Common myeloid progenitor, CD34-positive (primary cell): ENCODE data around the gene DIP2A.

Experiments used
- CTCF ChIA-PET: fragments of 350-600 bp; sonication (Branson Sonifier 250); formaldehyde crosslinking; loops from one replicate; lab custom pipeline; 2021; ENCODE audit warnings: antibody characterized with exemption; lab: Charles Lee
- POLR2A ChIA-PET: fragments of 350-600 bp; sonication (Branson Sonifier 250); formaldehyde crosslinking; loops from one replicate; lab custom pipeline; 2021; ENCODE audit warnings: antibody characterized with exemption; lab: Charles Lee
- DNase-seq, 3 donors: peaks; one replicate each; pipeline versions ENCODE4 v3.0.0 to v3.0.0-alpha.2; 2013
- H3K27ac ChIP-seq, 2 experiments: 1 replicate in 1 of 2; 2 replicates in 1 of 2; pipeline ENCODE4 v1.7.0; 2013; ENCODE audit warnings: inconsistent platforms in 2 of 2, low read length in 2 of 2, mild to moderate bottlenecking in 2 of 2, low read depth in 1 of 2, moderate library complexity in 1 of 2; ENCODE audit not compliant: severe bottlenecking in 2 of 2, insufficient read depth in 1 of 2, poor library complexity in 1 of 2
- H3K27me3 ChIP-seq, 5 experiments: replicated peaks in 2 of 5; 1 replicate in 3 of 5; 2 replicates in 2 of 5; pipeline versions ENCODE4 v1.6.1 to v1.7.0; 2013; ENCODE audit warnings: low read length in 4 of 5, mild to moderate bottlenecking in 2 of 5, moderate library complexity in 2 of 5, inconsistent platforms in 1 of 5; ENCODE audit not compliant: insufficient read depth in 5 of 5, control insufficient read depth in 4 of 5
- H3K36me3 ChIP-seq, 4 experiments: 1 replicate in 2 of 4; 2 replicates in 2 of 4; pipeline versions ENCODE4 v1.6.1 to v1.7.0; 2013; ENCODE audit warnings: low read length in 3 of 4, control low read depth in 1 of 4, mild to moderate bottlenecking in 1 of 4; ENCODE audit not compliant: control insufficient read depth in 4 of 4, insufficient read depth in 4 of 4
- H3K4me1 ChIP-seq, 4 experiments: 1 replicate in 3 of 4; 2 replicates in 1 of 4; pipeline versions ENCODE4 v1.6.1 to v1.7.1; 2013; ENCODE audit warnings: low read length in 3 of 4, mild to moderate bottlenecking in 3 of 4, control low read depth in 1 of 4, inconsistent platforms in 1 of 4, moderate library complexity in 1 of 4; ENCODE audit not compliant: control insufficient read depth in 4 of 4, insufficient read depth in 4 of 4; ENCODE audit errors: control extremely low read depth in 1 of 4
- H3K4me3 ChIP-seq, 7 experiments: 1 replicate in 4 of 7; 2 replicates in 3 of 7; pipeline versions ENCODE4 v1.5.1 to v1.7.0; 2013; ENCODE audit warnings: mild to moderate bottlenecking in 7 of 7, low read length in 6 of 7, moderate library complexity in 6 of 7, inconsistent platforms in 2 of 7, low read depth in 2 of 7, control low read depth in 1 of 7; ENCODE audit not compliant: insufficient read depth in 4 of 7, control insufficient read depth in 1 of 7; ENCODE audit errors: extremely low read depth in 1 of 7
- H3K9me3 ChIP-seq, 5 experiments: 1 replicate in 4 of 5; 2 replicates in 1 of 5; pipeline versions ENCODE4 v1.6.1 to v1.7.1; 2013; ENCODE audit warnings: low read length in 4 of 5, mild to moderate bottlenecking in 2 of 5, inconsistent platforms in 1 of 5, low read depth in 1 of 5, moderate library complexity in 1 of 5; ENCODE audit not compliant: control insufficient read depth in 4 of 5, insufficient read depth in 2 of 5; ENCODE audit errors: control extremely low read depth in 1 of 5
- WGBS: methylation state at CpG from one replicate; pipeline ENCODE4 v1.1.5; 2013; ENCODE audit not compliant: insufficient coverage; 5-methylcytosine and 5-hydroxymethylcytosine counted together

DIP2A gene

GRCh38 chr21:46425571-46425970, 33.1 kb upstream of the DIP2A start:
- no peak overlapping the region for H3K4me3 ChIP-seq
- H3K4me1 ChIP-seq = peaks cover 0 to 8% (median 2%) of the 10 kb centered on the region in 4 experiments
- no peaks in the 10 kb centered on the region for H3K9me3 ChIP-seq
- ChIA-PET POLR2A (interaction anchor here (0.7 kb wide), 1 partner anchor 671 kb away, joined by 4 read pairs; no protein-coding TSS in a partner anchor), CTCF (interaction anchor here (0.7 kb wide), 1 partner anchor 236 kb away, joined by 3 read pairs; no protein-coding TSS in a partner anchor)
- no peak overlapping the region for H3K27ac ChIP-seq
- no peak for DNase-seq
- peaks cover 2 to 81% (median 49%) of the 10 kb centered on the region in 4 experiments for H3K36me3 ChIP-seq
- 98% methylated on average over 15 of the region's 23 CpGs for WGBS
- H3K27me3 ChIP-seq = no peaks in the 10 kb centered on the region

DNA sequence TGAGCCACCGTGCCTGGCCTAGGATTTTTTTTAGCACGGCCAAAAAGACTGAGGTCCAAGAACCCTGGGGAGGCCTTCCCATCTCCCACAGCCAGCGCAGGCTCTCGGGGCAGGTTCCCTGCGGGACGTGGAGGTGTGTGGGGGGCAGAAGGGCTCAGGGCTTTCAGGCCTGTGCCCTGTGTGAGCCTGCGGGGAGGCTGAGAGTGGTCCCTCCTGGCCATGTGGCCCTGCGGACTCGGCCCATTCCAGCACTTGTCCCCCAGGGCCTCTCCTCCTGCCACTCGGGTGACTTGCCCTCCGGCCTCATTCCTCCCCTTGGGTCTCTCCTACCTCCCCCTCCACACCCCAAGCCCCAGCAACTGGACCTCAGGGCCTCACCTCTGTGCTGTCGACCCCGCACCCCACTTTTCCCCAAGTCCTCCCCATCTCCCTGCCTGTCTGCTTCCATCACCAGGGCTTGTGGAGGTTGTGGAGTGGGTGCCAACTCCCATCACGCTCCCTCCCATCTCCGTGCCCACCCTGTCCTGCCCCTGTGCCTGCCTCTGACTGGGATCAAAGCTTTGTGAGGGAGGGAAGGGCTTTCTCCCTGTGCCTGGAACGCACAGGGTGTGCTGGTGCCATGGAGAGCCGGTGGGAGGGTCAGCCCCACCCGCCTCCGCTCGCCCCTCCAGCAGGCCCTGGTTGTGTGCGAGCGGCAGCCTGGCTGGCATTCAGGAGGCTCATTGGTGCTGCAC, 32.2 kb upstream of the DIP2A start:
- no peak for DNase-seq
- no peaks in the 10 kb centered on the region for H3K27me3 ChIP-seq
- WGBS = 97% methylated on average over 15 of the region's 22 CpGs
- CTCF ChIA-PET = interaction anchor here (0.7 kb wide), 1 partner anchor 235 kb away, joined by 3 read pairs; no protein-coding TSS in a partner anchor
- peaks cover 0 to 8% (median 2%) of the 10 kb centered on the region in 4 experiments for H3K4me1 ChIP-seq
- H3K9me3 ChIP-seq = no peaks in the 10 kb centered on the region
- no peak overlapping the region for H3K4me3 ChIP-seq
- no peak overlapping the region for H3K27ac ChIP-seq
- POLR2A ChIA-PET = interaction anchor here (0.6 kb wide), 1 partner anchor 166 kb away, joined by 5 read pairs; no protein-coding TSS in a partner anchor
- H3K36me3 ChIP-seq = peaks cover 4 to 81% (median 52%) of the 10 kb centered on the region in 4 experiments

DNA sequence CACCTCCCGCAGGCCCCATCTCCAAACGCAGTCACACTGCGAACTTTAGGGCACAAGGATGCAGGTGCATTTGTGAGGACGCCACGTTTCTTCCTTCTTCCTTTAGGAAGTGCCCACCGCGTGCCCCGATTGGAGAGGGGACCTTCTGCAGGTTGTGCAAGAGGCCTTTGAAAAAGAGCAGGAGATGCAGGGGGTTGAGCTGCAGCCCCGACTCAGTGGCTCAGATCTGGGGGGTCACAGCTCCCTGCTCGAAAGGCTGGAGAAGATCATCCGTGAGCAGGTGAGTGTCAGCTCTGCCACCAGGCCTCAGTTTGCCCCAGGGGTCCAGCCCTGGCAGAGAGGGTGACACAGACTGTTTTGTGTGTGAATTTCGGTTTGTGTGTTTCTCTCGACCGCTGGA, 31.2 kb upstream of the DIP2A start:
- WGBS = 97% methylated on average over 11 of the region's 14 CpGs
- POLR2A ChIA-PET = interaction anchor here (0.6 to 0.9 kb wide), 2 partner anchors 104 to 167 kb away, joined by 4 to 5 read pairs; no protein-coding TSS in a partner anchor
- DNase-seq = no peak
- Histone ChIP-seq H3K9me3 (no peaks in the 10 kb centered on the region), H3K4me1 (peaks cover 0 to 8% (median 2%) of the 10 kb centered on the region in 4 experiments), H3K36me3 (peaks cover 4 to 81% (median 52%) of the 10 kb centered on the region in 4 experiments), H3K27ac (no peak overlapping the region), H3K4me3 (no peak overlapping the region), H3K27me3 (no peaks in the 10 kb centered on the region)
- CTCF ChIA-PET = interaction anchor here (0.9 kb wide), 1 partner anchor 15 kb away, joined by 3 read pairs; no protein-coding TSS in a partner anchor

DNA sequence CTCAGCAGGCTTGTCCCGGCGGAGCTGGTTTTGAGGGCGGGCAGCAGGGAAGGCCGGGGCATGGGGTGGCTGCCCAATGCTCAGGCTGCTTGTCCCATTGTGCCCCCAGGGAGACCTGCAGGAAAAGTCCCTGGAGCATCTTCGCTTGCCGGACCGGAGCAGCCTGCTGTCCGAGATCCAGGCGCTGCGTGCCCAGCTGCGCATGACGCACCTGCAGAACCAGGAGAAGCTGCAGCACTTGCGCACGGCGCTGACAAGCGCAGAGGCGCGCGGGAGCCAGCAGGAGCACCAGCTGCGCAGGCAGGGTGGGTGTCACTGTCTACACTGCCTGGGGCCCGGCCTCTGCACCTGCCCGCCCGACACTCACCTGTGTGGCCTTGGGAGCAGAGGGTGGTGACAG, 30.4 kb upstream of the DIP2A start:
- peaks cover 4 to 85% (median 51%) of the 10 kb centered on the region in 4 experiments for H3K36me3 ChIP-seq
- no peak overlapping the region for H3K27ac ChIP-seq
- WGBS = 93% methylated on average over 20 of the region's 23 CpGs
- ChIA-PET POLR2A (interaction anchor here (0.9 kb wide), 1 partner anchor 104 kb away, joined by 4 read pairs; no protein-coding TSS in a partner anchor), CTCF (interaction anchor here (1.2 kb wide), 1 partner anchor 13 kb away, joined by 3 read pairs; no protein-coding TSS in a partner anchor)
- H3K27me3 ChIP-seq = no peaks in the 10 kb centered on the region
- H3K9me3 ChIP-seq = no peaks in the 10 kb centered on the region
- DNase-seq = no peak
- H3K4me1 ChIP-seq = peaks cover 0 to 5% (median under 1%) of the 10 kb centered on the region in 4 experiments
- no peak overlapping the region for H3K4me3 ChIP-seq

- Histone ChIP-seq H3K27me3 (no peaks in the 10 kb centered on the region), H3K27ac (no peak overlapping the region), H3K9me3 (no peaks in the 10 kb centered on the region), H3K4me3 (no peak overlapping the region), H3K36me3 (peaks cover 4 to 87% (median 54%) of the 10 kb centered on the region in 4 experiments), H3K4me1 (no peaks in the 10 kb centered on the region)
- CTCF ChIA-PET = interaction anchor here (1.2 kb wide), 1 partner anchor 12 kb away, joined by 3 read pairs; no protein-coding TSS in a partner anchor
- 95% methylated on average over 28 of the region's 44 CpGs for WGBS
- DNase-seq = no peak
- POLR2A ChIA-PET = no interaction called here
These were observed 29.5 kb upstream of the DIP2A start for GRCh38 chr21:46428987-46429710.

- peaks cover 7 to 93% (median 59%) of the 10 kb centered on the region in 4 experiments for H3K36me3 ChIP-seq
- CTCF ChIA-PET = no interaction called here
These were observed 28.7 kb upstream of the DIP2A start for GRCh38 chr21:46429754-46430681.

More at GRCh38 chr21:46429754-46430681, 28.7 kb upstream of the DIP2A start:
- H3K9me3 ChIP-seq = no peaks in the 10 kb centered on the region
- H3K27ac ChIP-seq = no peak overlapping the region
- H3K27me3 ChIP-seq = no peaks in the 10 kb centered on the region
- no peak overlapping the region for H3K4me3 ChIP-seq
- DNase-seq = no peak
- no peaks in the 10 kb centered on the region for H3K4me1 ChIP-seq
- POLR2A ChIA-PET = interaction anchor here (0.6 kb wide), 1 partner anchor 96 kb away, joined by 3 read pairs; no protein-coding TSS in a partner anchor
- 93% methylated on average over 21 of the region's 31 CpGs for WGBS
